ENCODE data around the gene ATP9A.

Gene ATP9A

GRCh38 chr20:51607170-51607569 lies 161.0 kb downstream of the ATP9A start:
- H3K23ac ChIP-seq (ENCODE audit: low read depth, low read length, poor library complexity) = no peak overlapping the region
- WGBS, 2 donors (ENCODE audit: extremely low coverage in 2 of 2, insufficient read length in 2 of 2, insufficient replicate concordance in 1 of 2) = no CpG with 5 or more reads among the region's 2 CpGs
- no peak overlapping the region for H2AFZ ChIP-seq (ENCODE audit: low read length)
- H4K91ac ChIP-seq (ENCODE audit: low read depth, low read length, poor library complexity) = no peak overlapping the region
- H3K27me3 ChIP-seq (ENCODE audit: control insufficient read depth in 3 of 3, insufficient read depth in 3 of 3, low read depth in 1 of 3, low read length in 3 of 3) = no peaks in the 10 kb centered on the region
- no peak overlapping the region for H3K27ac ChIP-seq (replicated peaks; ENCODE audit: low read length)
- H3K4me1 ChIP-seq (ENCODE audit: control insufficient read depth in 2 of 2, insufficient read depth in 1 of 2, low read depth in 1 of 2, low read length in 2 of 2) = peaks cover 0 to 1% of the 10 kb centered on the region in 2 donors
- H3K4me2 ChIP-seq (ENCODE audit: insufficient read depth, low read length, poor library complexity, severe bottlenecking) = no peak overlapping the region
- H2BK5ac ChIP-seq (ENCODE audit: low read length) = no peak overlapping the region
- H2BK15ac ChIP-seq (ENCODE audit: low read length) = no peak overlapping the region
- DNase-seq (ENCODE audit: low spot score) = no peak
- H3K14ac ChIP-seq (ENCODE audit: low read length) = no peak overlapping the region
- no peak overlapping the region for H2AK5ac ChIP-seq (ENCODE audit: low read depth, low read length)
- H4K8ac ChIP-seq (ENCODE audit: low read depth, low read length) = no peak overlapping the region
- H3K9me3 ChIP-seq (replicated peaks in 1 of 2; ENCODE audit: control insufficient read depth in 2 of 2, insufficient read depth in 1 of 2, low read depth in 1 of 2, low read length in 2 of 2) = no peaks in the 10 kb centered on the region
- H3K79me1 ChIP-seq (ENCODE audit: low read depth, low read length) = no peaks in the 10 kb centered on the region
- no peak overlapping the region for H2BK120ac ChIP-seq (ENCODE audit: low read depth, low read length)
- no peak overlapping the region for H3K4me3 ChIP-seq (ENCODE audit: low read length in 2 of 2)
- H3K9ac ChIP-seq (ENCODE audit: low read depth, low read length, poor library complexity) = no peak overlapping the region
- no peak overlapping the region for H3K4ac ChIP-seq (ENCODE audit: low read length)
- H3K36me3 ChIP-seq (replicated peaks in 1 of 2; ENCODE audit: control insufficient read depth in 2 of 2, insufficient read depth in 2 of 2, low read length in 2 of 2) = peaks cover 4 to 56% of the 10 kb centered on the region in 2 donors
- H2BK12ac ChIP-seq (ENCODE audit: low read length) = no peak overlapping the region
- no peak overlapping the region for H3K18ac ChIP-seq (ENCODE audit: low read length)

GRCh38 chr20:51604851-51605250 lies 163.3 kb downstream of the ATP9A start:
- Histone ChIP-seq H2BK15ac (ENCODE audit: low read length) (no peak overlapping the region), H3K4me2 (ENCODE audit: insufficient read depth, low read length, poor library complexity, severe bottlenecking) (no peak overlapping the region), H3K23ac (ENCODE audit: low read depth, low read length, poor library complexity) (peak overlapping the region; percentile 27), H4K91ac (ENCODE audit: low read depth, low read length, poor library complexity) (no peak overlapping the region), H3K14ac (ENCODE audit: low read length) (no peak overlapping the region), H3K4me1 (ENCODE audit: control insufficient read depth in 2 of 2, insufficient read depth in 1 of 2, low read depth in 1 of 2, low read length in 2 of 2) (peaks cover 5 to 12% of the 10 kb centered on the region in 2 donors), H2AFZ (ENCODE audit: low read length) (no peak overlapping the region), H3K27ac (replicated peaks; ENCODE audit: low read length) (no peak overlapping the region), H2BK12ac (ENCODE audit: low read length) (no peak overlapping the region), H2BK120ac (ENCODE audit: low read depth, low read length) (no peak overlapping the region), H3K27me3 (ENCODE audit: control insufficient read depth in 3 of 3, insufficient read depth in 3 of 3, low read depth in 1 of 3, low read length in 3 of 3) (no peaks in the 10 kb centered on the region), H3K4ac (ENCODE audit: low read length) (no peak overlapping the region), H3K9me3 (replicated peaks in 1 of 2; ENCODE audit: control insufficient read depth in 2 of 2, insufficient read depth in 1 of 2, low read depth in 1 of 2, low read length in 2 of 2) (no peaks in the 10 kb centered on the region), H3K36me3 (replicated peaks in 1 of 2; ENCODE audit: control insufficient read depth in 2 of 2, insufficient read depth in 2 of 2, low read length in 2 of 2) (peaks cover 4 to 55% of the 10 kb centered on the region in 2 donors), H3K79me1 (ENCODE audit: low read depth, low read length) (no peaks in the 10 kb centered on the region), H3K9ac (ENCODE audit: low read depth, low read length, poor library complexity) (no peak overlapping the region), H3K4me3 (ENCODE audit: low read length in 2 of 2) (peak overlapping the region in 1 of 2 donors; percentile 46), H2BK5ac (ENCODE audit: low read length) (no peak overlapping the region), H2AK5ac (ENCODE audit: low read depth, low read length) (no peak overlapping the region), H4K8ac (ENCODE audit: low read depth, low read length) (no peak overlapping the region), H3K18ac (ENCODE audit: low read length) (no peak overlapping the region)
- no peak for DNase-seq (ENCODE audit: low spot score)
- no CpG with 5 or more reads among the region's 14 CpGs for WGBS, 2 donors (ENCODE audit: extremely low coverage in 2 of 2, insufficient read length in 2 of 2, insufficient replicate concordance in 1 of 2)

- Histone ChIP-seq H4K8ac (ENCODE audit: low read depth, low read length) (no peak overlapping the region), H3K14ac (ENCODE audit: low read length) (no peak overlapping the region), H2BK15ac (ENCODE audit: low read length) (no peak overlapping the region), H3K27me3 (ENCODE audit: control insufficient read depth in 3 of 3, insufficient read depth in 3 of 3, low read depth in 1 of 3, low read length in 3 of 3) (no peaks in the 10 kb centered on the region), H3K9me3 (replicated peaks in 1 of 2; ENCODE audit: control insufficient read depth in 2 of 2, insufficient read depth in 1 of 2, low read depth in 1 of 2, low read length in 2 of 2) (no peaks in the 10 kb centered on the region), H2BK120ac (ENCODE audit: low read depth, low read length) (no peak overlapping the region), H3K9ac (ENCODE audit: low read depth, low read length, poor library complexity) (no peak overlapping the region), H3K4ac (ENCODE audit: low read length) (no peak overlapping the region), H3K4me3 (ENCODE audit: low read length in 2 of 2) (peak overlapping the region in 1 of 2 donors; percentile 44), H3K23ac (ENCODE audit: low read depth, low read length, poor library complexity) (no peak overlapping the region), H2AK5ac (ENCODE audit: low read depth, low read length) (no peak overlapping the region), H3K4me2 (ENCODE audit: insufficient read depth, low read length, poor library complexity, severe bottlenecking) (no peak overlapping the region), H3K36me3 (replicated peaks in 1 of 2; ENCODE audit: control insufficient read depth in 2 of 2, insufficient read depth in 2 of 2, low read length in 2 of 2) (peaks cover 2 to 58% of the 10 kb centered on the region in 2 donors), H4K91ac (ENCODE audit: low read depth, low read length, poor library complexity) (no peak overlapping the region), H2BK12ac (ENCODE audit: low read length) (no peak overlapping the region), H3K4me1 (ENCODE audit: control insufficient read depth in 2 of 2, insufficient read depth in 1 of 2, low read depth in 1 of 2, low read length in 2 of 2) (peaks cover 7 to 19% of the 10 kb centered on the region in 2 donors), H3K18ac (ENCODE audit: low read length) (no peak overlapping the region), H3K79me1 (ENCODE audit: low read depth, low read length) (no peaks in the 10 kb centered on the region), H3K27ac (replicated peaks; ENCODE audit: low read length) (no peak overlapping the region), H2BK5ac (ENCODE audit: low read length) (no peak overlapping the region), H2AFZ (ENCODE audit: low read length) (no peak overlapping the region)
- no peak for DNase-seq (ENCODE audit: low spot score)
- no CpG with 5 or more reads among the region's 5 CpGs for WGBS, 2 donors (ENCODE audit: extremely low coverage in 2 of 2, insufficient read length in 2 of 2, insufficient replicate concordance in 1 of 2)
These were observed 166.1 kb downstream of the ATP9A start for GRCh38 chr20:51602131-51602530.

GRCh38 chr20:51600950-51601349 lies 167.2 kb downstream of the ATP9A start:
- peaks cover 7 to 18% of the 10 kb centered on the region in 2 donors for H3K4me1 ChIP-seq (ENCODE audit: control insufficient read depth in 2 of 2, insufficient read depth in 1 of 2, low read depth in 1 of 2, low read length in 2 of 2)
- no peak overlapping the region for H3K4me2 ChIP-seq (ENCODE audit: insufficient read depth, low read length, poor library complexity, severe bottlenecking)
- no peak overlapping the region for H2BK12ac ChIP-seq (ENCODE audit: low read length)
- no peak overlapping the region for H3K4ac ChIP-seq (ENCODE audit: low read length)
- no peak overlapping the region for H3K23ac ChIP-seq (ENCODE audit: low read depth, low read length, poor library complexity)
- no peak overlapping the region for H3K27ac ChIP-seq (replicated peaks; ENCODE audit: low read length)
- no peak overlapping the region for H3K4me3 ChIP-seq (ENCODE audit: low read length in 2 of 2)
- no peak overlapping the region for H2BK15ac ChIP-seq (ENCODE audit: low read length)
- H4K91ac ChIP-seq (ENCODE audit: low read depth, low read length, poor library complexity) = no peak overlapping the region
- no peak for DNase-seq (ENCODE audit: low spot score)
- no peaks in the 10 kb centered on the region for H3K79me1 ChIP-seq (ENCODE audit: low read depth, low read length)
- H2BK5ac ChIP-seq (ENCODE audit: low read length) = no peak overlapping the region
- H3K36me3 ChIP-seq (replicated peaks in 1 of 2; ENCODE audit: control insufficient read depth in 2 of 2, insufficient read depth in 2 of 2, low read length in 2 of 2) = peaks cover 2 to 50% of the 10 kb centered on the region in 2 donors
- H3K9ac ChIP-seq (ENCODE audit: low read depth, low read length, poor library complexity) = no peak overlapping the region
- H4K8ac ChIP-seq (ENCODE audit: low read depth, low read length) = no peak overlapping the region
- H3K27me3 ChIP-seq (ENCODE audit: control insufficient read depth in 3 of 3, insufficient read depth in 3 of 3, low read depth in 1 of 3, low read length in 3 of 3) = no peaks in the 10 kb centered on the region
- H3K18ac ChIP-seq (ENCODE audit: low read length) = no peak overlapping the region
- H3K14ac ChIP-seq (ENCODE audit: low read length) = no peak overlapping the region
- no peak overlapping the region for H2BK120ac ChIP-seq (ENCODE audit: low read depth, low read length)
- H2AK5ac ChIP-seq (ENCODE audit: low read depth, low read length) = no peak overlapping the region
- WGBS, 2 donors (ENCODE audit: extremely low coverage in 2 of 2, insufficient read length in 2 of 2, insufficient replicate concordance in 1 of 2) = no CpG with 5 or more reads among the region's 14 CpGs
- no peak overlapping the region for H2AFZ ChIP-seq (ENCODE audit: low read length)
- H3K9me3 ChIP-seq (replicated peaks in 1 of 2; ENCODE audit: control insufficient read depth in 2 of 2, insufficient read depth in 1 of 2, low read depth in 1 of 2, low read length in 2 of 2) = no peaks in the 10 kb centered on the region
